Keratinocyte (primary cell): Measurements from ENCODE around the gene HYI. TPM values are rescaled to one million over a fixed set of nuclear protein-coding genes. Genes with fewer than 3 reads are reported as not detected.

ENCODE experiments used
- DNase-seq: peaks from one replicate; pipeline ENCODE4 v3.0.0-alpha.2; 2011; ENCODE audit warnings: low read depth, missing footprints, low spot score
- FAIRE-seq: peaks from 2 replicates; lab custom pipeline; 2011; peaks lifted over from hg19 to GRCh38; lab: Jason Lieb, UNC
- H2AFZ ChIP-seq: 2 replicates; pipeline ENCODE4 v1.6.0; 2012; ENCODE audit warnings: low read length, control low read depth, inconsistent platforms; ENCODE audit not compliant: control insufficient read depth
- H3K27ac ChIP-seq: 2 replicates; pipeline ENCODE4 v1.5.1; 2011; ENCODE audit warnings: low read length; ENCODE audit not compliant: control insufficient read depth, insufficient read depth
- H3K27me3 ChIP-seq: 3 replicates; pipeline ENCODE4 v1.6.0; 2011; ENCODE audit warnings: low read length; ENCODE audit not compliant: control insufficient read depth, insufficient read depth; ENCODE audit errors: extremely low read depth
- H3K36me3 ChIP-seq, 2 experiments: 2 replicates in 1 of 2; 3 replicates in 1 of 2; pipeline ENCODE4 v1.5.1; 2011; ENCODE audit warnings: low read length in 2 of 2, mild to moderate bottlenecking in 1 of 2; ENCODE audit not compliant: control insufficient read depth in 2 of 2, insufficient read depth in 2 of 2; ENCODE audit errors: extremely low read depth in 1 of 2
- H3K4me1 ChIP-seq: 3 replicates; pipeline ENCODE4 v1.5.1; 2011; ENCODE audit warnings: low read length; ENCODE audit not compliant: control insufficient read depth, insufficient read depth; ENCODE audit errors: extremely low read depth
- H3K4me2 ChIP-seq: 3 replicates; pipeline ENCODE4 v1.6.0; 2011; ENCODE audit warnings: low read depth, low read length; ENCODE audit not compliant: control insufficient read depth, insufficient read depth; ENCODE audit errors: extremely low read depth
- H3K4me3 ChIP-seq, 3 experiments: fragments of 200-600 bp in 1 of 3; sonication (generic) in 1 of 3; 2 replicates in 2 of 3; 3 replicates in 1 of 3; pipeline ENCODE4 v1.5.1; 2011 to 2016; ENCODE audit warnings: low read length in 3 of 3, mild to moderate bottlenecking in 3 of 3, control low read depth in 2 of 3, inconsistent platforms in 1 of 3, low read depth in 1 of 3, mixed read lengths in 1 of 3, mixed run types in 1 of 3, moderate library complexity in 1 of 3; ENCODE audit not compliant: control insufficient read depth in 2 of 3, insufficient read depth in 2 of 3; ENCODE audit errors: extremely low read depth in 1 of 3
- H3K79me2 ChIP-seq: 2 replicates; pipeline ENCODE4 v1.6.0; 2012; ENCODE audit warnings: low read length; ENCODE audit not compliant: control insufficient read depth, insufficient read depth
- H3K9ac ChIP-seq: 3 replicates; pipeline ENCODE4 v1.6.0; 2011; ENCODE audit warnings: low read length; ENCODE audit not compliant: control insufficient read depth, insufficient read depth; ENCODE audit errors: extremely low read depth
- H3K9me1 ChIP-seq: 3 replicates; pipeline ENCODE4 v1.6.0; 2011; ENCODE audit warnings: low read length; ENCODE audit not compliant: control insufficient read depth, insufficient read depth; ENCODE audit errors: extremely low read depth
- H3K9me3 ChIP-seq: 2 replicates; pipeline ENCODE4 v1.5.1; 2012; ENCODE audit warnings: low read depth, low read length; ENCODE audit not compliant: control insufficient read depth
- H4K20me1 ChIP-seq: 3 replicates; pipeline ENCODE4 v1.6.0; 2011; ENCODE audit warnings: low read length; ENCODE audit not compliant: control insufficient read depth, insufficient read depth; ENCODE audit errors: extremely low read depth
- CTCF ChIP-seq, 3 experiments: IDR thresholded peaks in 1 of 3; conservative IDR thresholded peaks in 1 of 3; optimal IDR thresholded peaks in 1 of 3; 2 replicates in 2 of 3; 3 replicates in 1 of 3; pipeline versions ENCODE3 to v1.5.1; 2011; ENCODE audit warnings: low read length in 3 of 3, mild to moderate bottlenecking in 3 of 3, moderate library complexity in 2 of 3, control low read depth in 1 of 3, inconsistent platforms in 1 of 3; ENCODE audit not compliant: insufficient read depth in 2 of 3; ENCODE audit errors: extremely low read depth in 1 of 3
- EZH2 ChIP-seq: IDR thresholded peaks from one replicate; pipeline ENCODE4 v1.6.1; 2012; ENCODE audit warnings: inconsistent platforms, mild to moderate bottlenecking, low read length, moderate library complexity
- dilution Hi-C: fragments of 300-500 bp; cut with MboI; formaldehyde crosslinking; loops from one replicate; pipeline ENCODE4 v1.7.0; 2020; ENCODE audit warnings: low sequenced_read_pairs; ENCODE audit not compliant: extremely low pct_ligation_motif_present
- polyA plus RNA-seq, 5 experiments: library from polyadenylated mRNA; depleted of rRNA in 3 of 5; stranded (reverse) in 3 of 5; stranded (forward) in 1 of 5; unstranded in 1 of 5; fragments of >200 nt; gene quantifications; 1 replicate in 1 of 5; 2 replicates in 3 of 5; 3 replicates in 1 of 5; pipeline versions ENCODE4 v1.2.1 to v1.2.3, GENCODE V29; 2011 to 2012; ENCODE audit warnings: missing spikeins in 2 of 5, low read depth in 1 of 5, low replicate concordance in 1 of 5

HYI gene
- polyA plus RNA-seq, 1 donor (not counting 4 experiments of a cell fraction or from before 2014, with no cell fraction given): 26.9 TPM

GRCh38 chr1:43438953-43439581 lies 14.7 kb downstream of the HYI start:
- no peaks in the 10 kb centered on the region for H3K9me3 ChIP-seq
- no peaks in the 10 kb centered on the region for H3K79me2 ChIP-seq
- H3K4me1 ChIP-seq: no peaks in the 10 kb centered on the region
- H3K4me2 ChIP-seq: no peak overlapping the region
- H4K20me1 ChIP-seq: no peaks in the 10 kb centered on the region
- no peaks in the 10 kb centered on the region for H3K27me3 ChIP-seq
- no peak for TF ChIP-seq CTCF (optimal IDR thresholded peaks at IDR 0.05 in 1 of 3, IDR thresholded peaks at IDR 0.05 in 1 of 3, conservative IDR thresholded peaks at IDR 0.05 in 1 of 3; ENCODE audit: extremely low read depth in 1 of 3, insufficient read depth in 2 of 3, low read length in 3 of 3)
- TF ChIP-seq EZH2: no peak
- peaks cover 29 to 44% of the 10 kb centered on the region in 2 experiments for H3K36me3 ChIP-seq
- H3K9ac ChIP-seq: no peak overlapping the region
- no peak overlapping the region for H2AFZ ChIP-seq
- DNase-seq (no peak), FAIRE-seq (no peak)
- no peaks in the 10 kb centered on the region for H3K9me1 ChIP-seq
- no peak overlapping the region for H3K4me3 ChIP-seq
- H3K27ac ChIP-seq: no peak overlapping the region
- dilution Hi-C loops: no loop called here

GRCh38 chr1:43438576-43438952 lies 15.2 kb downstream of the HYI start:
- no peak for DNase-seq
- Histone ChIP-seq H3K9me3 (no peaks in the 10 kb centered on the region), H3K27me3 (no peaks in the 10 kb centered on the region), H2AFZ (no peak overlapping the region), H3K9me1 (no peaks in the 10 kb centered on the region), H4K20me1 (no peaks in the 10 kb centered on the region), H3K79me2 (no peaks in the 10 kb centered on the region), H3K36me3 (peaks cover 32 to 44% of the 10 kb centered on the region in 2 experiments), H3K27ac (no peak overlapping the region), H3K4me3 (no peak overlapping the region), H3K4me1 (no peaks in the 10 kb centered on the region), H3K4me2 (no peak overlapping the region), H3K9ac (no peak overlapping the region)
- no peak for FAIRE-seq
- dilution Hi-C loops: no loop called here
- no peak for TF ChIP-seq EZH2
- TF ChIP-seq CTCF (optimal IDR thresholded peaks at IDR 0.05 in 1 of 3, IDR thresholded peaks at IDR 0.05 in 1 of 3, conservative IDR thresholded peaks at IDR 0.05 in 1 of 3; ENCODE audit: extremely low read depth in 1 of 3, insufficient read depth in 2 of 3, low read length in 3 of 3): no peak
